Gastrocnemius medialis (tissue), 4 donors: ENCODE measurements around the gene PRSS57.
"Not testable (repeated sequence)": the region's sequence is repeated elsewhere in the genome, so short reads cannot be mapped to it uniquely, and the experiment has no call there.

Source experiments
- POLR2A ChIP-seq, 2 donors: fragments of 450-650 bp; IDR thresholded peaks; one replicate each; pipeline ENCODE4 v1.6.1; 2017; ENCODE audit warnings: antibody characterized with exemption in 2 of 2, mild to moderate bottlenecking in 2 of 2, moderate library complexity in 2 of 2
- TF ChIP-seq, protein P1 (sequence below), 5 experiments: fragments of 450-650 bp in 3 of 5; fragments of 200-600 bp in 2 of 5; sonication (generic) in 2 of 5; IDR thresholded peaks in 4 of 5; conservative IDR thresholded peaks in 1 of 5; 1 replicate in 4 of 5; 2 replicates in 1 of 5; pipeline ENCODE4 v1.5.1; 2016 to 2019; ENCODE audit warnings: antibody characterized with exemption in 5 of 5, mild to moderate bottlenecking in 3 of 5, moderate library complexity in 3 of 5

DNA sequence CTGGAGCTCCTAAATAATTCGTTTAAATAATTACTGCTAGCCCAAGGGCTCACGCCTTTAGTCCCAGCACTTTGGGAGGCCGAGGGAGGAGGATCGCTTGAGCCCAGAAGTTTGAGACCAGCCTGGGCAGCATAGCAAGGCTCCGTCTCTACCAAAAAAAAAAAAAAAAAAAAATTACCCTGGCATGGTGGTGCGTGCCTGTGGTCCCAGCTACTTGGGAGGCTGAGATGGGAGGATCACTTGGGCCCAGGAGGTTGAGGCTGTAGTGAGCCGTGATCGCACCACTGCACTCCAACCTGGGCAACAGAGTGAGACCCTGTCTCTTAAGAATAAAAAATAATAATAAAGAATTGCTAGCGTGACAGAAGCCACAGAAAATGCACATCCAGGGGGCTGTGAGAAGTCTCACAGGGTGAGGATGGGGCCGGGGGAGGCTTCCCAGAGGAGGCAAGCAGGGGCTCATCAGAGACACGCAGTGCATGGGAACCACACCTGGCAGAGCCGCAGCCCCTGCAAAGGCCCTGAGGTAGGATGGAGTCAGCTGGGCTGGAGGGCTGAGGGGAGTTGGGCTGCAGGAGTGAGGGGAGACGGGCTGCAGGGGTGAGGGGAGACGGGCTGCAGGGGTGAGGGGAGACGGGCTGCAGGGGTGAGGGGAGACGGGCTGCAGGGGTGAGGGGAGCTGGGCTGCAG, 45.7 kb upstream of the PRSS57 start:
- TF ChIP-seq, protein P1, sequence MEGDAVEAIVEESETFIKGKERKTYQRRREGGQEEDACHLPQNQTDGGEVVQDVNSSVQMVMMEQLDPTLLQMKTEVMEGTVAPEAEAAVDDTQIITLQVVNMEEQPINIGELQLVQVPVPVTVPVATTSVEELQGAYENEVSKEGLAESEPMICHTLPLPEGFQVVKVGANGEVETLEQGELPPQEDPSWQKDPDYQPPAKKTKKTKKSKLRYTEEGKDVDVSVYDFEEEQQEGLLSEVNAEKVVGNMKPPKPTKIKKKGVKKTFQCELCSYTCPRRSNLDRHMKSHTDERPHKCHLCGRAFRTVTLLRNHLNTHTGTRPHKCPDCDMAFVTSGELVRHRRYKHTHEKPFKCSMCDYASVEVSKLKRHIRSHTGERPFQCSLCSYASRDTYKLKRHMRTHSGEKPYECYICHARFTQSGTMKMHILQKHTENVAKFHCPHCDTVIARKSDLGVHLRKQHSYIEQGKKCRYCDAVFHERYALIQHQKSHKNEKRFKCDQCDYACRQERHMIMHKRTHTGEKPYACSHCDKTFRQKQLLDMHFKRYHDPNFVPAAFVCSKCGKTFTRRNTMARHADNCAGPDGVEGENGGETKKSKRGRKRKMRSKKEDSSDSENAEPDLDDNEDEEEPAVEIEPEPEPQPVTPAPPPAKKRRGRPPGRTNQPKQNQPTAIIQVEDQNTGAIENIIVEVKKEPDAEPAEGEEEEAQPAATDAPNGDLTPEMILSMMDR (IDR thresholded peaks at IDR 0.05 in 4 of 5, conservative IDR thresholded peaks at IDR 0.05 in 1 of 5), result not testable (repeated sequence)
- not testable (repeated sequence) for TF ChIP-seq POLR2A (IDR thresholded peaks at IDR 0.05)
